ENCODE measurements around the gene AP5Z1.

DNA sequence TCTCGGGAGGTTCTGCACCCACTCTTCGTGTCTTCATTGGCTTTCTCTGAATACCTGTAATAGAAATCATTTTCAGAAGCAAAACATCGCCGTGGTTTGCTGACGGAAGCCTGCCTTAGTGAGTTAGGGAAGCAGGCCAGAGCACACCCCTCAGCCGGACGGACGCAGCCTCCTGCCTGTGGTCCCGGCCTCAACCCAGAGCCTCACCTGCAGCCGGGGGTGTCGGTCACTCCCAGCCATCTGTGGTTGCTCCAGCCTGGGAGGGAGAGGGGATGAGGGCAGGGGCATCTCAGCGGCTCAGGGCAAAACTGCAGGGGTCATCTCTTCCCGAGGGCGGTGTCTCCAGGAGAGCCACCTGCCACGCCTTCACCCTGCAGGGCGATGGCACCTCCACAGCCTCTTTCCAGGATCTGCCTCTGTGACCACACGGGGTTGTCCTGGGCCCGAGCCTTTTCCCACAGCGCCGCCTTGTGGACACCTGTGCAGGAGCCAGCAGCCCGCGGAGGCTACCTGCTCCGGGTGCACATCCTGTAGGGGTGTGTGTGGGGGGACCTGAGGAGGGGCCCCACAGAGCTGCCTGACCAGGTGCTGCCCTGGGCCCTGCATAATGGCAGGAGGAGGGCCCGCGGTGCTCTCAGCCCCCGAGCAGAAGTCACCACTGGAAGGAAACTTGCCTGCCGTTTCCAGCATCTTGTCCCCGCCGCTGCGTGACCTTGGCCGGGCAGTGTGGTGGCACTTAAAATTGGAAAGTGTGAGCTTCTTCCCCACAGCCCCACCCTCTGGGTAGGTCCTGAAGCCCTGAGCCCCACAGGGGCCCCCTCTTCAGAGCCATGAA lies 21.6 kb upstream of the AP5Z1 start:
- no peak for TF ChIP-seq EZH2 (IDR thresholded peaks at IDR 0.05; ENCODE audit: borderline replicate concordance, insufficient read depth, low read depth, low read length, poor library complexity, severe bottlenecking)
- peak; percentile 86 for TF ChIP-seq CTCF (IDR thresholded peaks at IDR 0.05)

Measured in B cell (primary cell).